GM19238 (cell line): Measurements from ENCODE around the gene CPS1.

Source experiments
- DNase-seq: peaks from one replicate; pipeline ENCODE4 v3.0.0; 2011; ENCODE audit warnings: low spot score; ENCODE audit not compliant: insufficient read length

CPS1 gene

GRCh38 chr2:210546424-210547208 is 9.8 kb upstream of the CPS1 start:
- DNase-seq, result no peak

DNA sequence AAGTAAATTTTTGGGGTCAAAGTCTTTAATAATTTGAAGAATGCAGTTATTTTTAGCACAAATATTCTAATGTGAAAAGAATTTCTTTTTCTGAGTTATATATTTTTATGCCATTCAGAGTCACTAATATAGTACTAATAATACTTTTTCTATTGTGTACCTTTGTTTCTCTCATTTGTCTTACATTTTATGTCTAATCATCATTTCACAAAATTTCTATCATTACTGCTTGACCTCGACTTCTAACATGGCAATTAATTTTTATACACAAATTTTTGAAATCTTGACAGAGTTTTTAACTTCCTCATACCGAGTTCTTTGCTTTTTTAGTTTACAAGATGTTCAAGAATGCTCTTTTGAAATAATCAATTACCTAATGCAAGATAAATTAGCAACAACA is 8.4 kb upstream of the CPS1 start:
- DNase-seq, result no peak

- no peak for DNase-seq
Measured at GRCh38 chr2:210548878-210549384, 7.5 kb upstream of the CPS1 start.

DNA sequence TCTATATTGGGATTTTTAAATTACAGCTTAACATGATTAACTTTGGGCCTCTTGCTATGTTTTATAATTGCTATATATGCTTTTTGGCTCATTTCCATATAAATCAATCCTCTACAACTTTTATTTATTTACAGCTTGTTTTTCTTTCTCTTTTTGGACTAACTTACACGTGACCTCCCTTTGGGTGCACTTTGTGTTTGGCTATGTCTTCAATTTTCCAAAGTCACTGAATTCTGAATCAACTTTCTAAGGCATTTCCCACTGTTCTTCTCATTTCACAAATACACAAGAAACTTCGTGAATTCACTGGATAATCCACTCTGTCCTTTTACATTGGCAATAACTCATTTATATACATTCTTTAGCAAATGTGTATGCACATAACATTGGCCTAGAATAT is 5.4 kb upstream of the CPS1 start:
- DNase-seq, result no peak

- DNase-seq, result no peak
Measured at GRCh38 chr2:210553373-210553772, 3.0 kb upstream of the CPS1 start.

DNA sequence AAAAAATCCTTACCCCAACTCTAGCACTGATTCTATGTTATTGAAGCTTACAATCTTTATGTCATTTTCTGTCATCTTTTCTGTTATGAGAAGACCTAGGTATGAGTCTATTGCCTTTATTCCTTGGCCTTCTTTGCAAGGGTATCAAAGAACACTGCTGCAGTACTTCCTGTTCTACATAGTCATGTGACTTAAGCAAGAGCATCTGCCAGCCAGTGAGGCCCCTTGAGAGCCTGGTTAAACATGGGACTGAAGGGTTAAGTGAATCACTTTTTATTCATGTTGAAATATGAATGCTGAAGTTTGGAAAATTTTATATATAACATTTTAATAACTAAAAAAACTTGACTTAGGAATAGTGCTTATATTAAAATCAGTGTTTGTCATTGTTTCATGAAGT is 844 bp upstream of the CPS1 start:
- DNase-seq, result no peak

- DNase-seq, result no peak
Measured at GRCh38 chr2:210557721-210558120, 1.3 kb downstream of the CPS1 start.

DNA sequence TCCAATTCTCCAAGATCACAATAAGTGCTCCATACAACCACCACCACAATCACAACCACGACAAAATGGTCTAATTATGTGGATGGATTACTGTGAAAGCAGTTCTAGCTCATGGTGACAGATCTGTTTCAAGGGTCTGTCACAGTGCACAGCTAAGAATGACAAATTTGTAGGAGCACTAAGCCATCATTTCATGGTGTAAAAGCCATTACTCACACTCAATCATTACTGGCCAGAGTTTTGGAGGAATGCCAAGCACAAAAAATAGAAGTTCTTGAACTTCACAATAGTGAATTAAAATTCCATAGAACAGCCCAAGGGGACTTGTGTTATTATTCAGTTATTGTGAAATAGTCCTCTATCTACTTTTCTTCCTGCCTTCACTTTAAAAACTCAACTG is 2.3 kb downstream of the CPS1 start:
- no peak for DNase-seq

GRCh38 chr2:210559182-210559581 is 2.8 kb downstream of the CPS1 start:
- DNase-seq, result no peak

DNA sequence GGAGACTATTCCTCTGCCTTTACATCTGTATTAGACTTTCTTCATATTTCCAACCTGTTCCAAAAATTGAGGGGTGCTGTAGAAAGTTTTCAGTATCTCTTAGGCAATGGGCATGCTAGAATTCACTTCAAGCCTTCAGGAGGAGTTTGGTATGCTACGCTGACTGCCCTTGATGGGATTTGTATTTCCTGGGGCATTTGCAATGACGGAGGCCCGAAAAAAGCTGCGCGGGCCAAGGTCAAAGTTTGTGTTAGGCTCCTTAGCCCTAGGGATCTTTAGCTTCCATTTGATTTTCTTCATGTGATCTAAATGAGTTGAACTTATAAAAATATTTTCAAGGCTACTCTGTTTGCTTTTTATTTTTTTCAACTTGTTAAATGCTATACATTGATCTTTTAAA is 5.1 kb downstream of the CPS1 start:
- DNase-seq, result no peak

DNA sequence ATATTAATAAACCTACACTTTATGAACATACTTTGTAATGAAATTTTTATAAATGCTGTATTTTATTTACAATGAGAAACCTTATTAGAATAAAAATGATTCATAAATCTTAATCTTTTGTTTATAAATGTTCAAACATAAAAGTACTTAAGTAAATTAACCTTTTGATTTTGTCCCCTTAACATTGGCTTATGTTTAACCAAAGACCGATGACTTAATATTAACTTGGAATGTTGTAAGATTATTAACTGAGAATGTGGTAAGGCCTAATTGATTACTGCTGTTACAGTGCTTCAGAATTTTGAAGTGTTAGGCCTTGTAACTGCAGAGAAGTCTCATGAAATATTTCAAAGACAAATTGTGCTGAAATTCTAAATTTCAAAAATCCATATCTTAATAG is 5.7 kb downstream of the CPS1 start:
- no peak for DNase-seq

DNA sequence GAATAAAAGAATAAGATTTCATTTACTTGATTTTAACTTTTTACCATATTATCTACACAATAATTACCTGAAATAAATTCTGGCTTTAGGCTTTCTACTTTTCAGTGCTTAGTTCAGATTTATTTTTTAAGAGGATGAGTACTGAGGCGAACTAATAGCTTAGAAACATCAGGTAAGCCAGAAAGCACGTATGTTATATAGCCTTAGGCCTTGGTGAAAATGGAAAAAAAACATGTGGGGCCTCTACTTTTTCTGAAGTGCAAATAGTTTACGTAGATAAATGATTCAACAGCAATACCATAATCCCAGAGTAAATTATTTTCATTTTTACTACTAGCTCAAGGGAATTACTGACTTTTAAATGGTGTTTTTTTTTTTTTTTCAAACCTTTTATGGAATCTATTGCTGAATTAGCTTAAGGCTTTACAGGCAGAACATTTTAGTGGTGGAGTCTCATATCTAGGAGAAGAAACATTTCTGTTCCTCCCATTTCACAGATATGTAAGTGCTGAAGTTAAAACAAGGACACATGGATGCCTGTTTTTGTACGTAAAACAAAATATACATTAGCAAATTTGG is 6.2 kb downstream of the CPS1 start:
- no peak for DNase-seq

GRCh38 chr2:210567279-210567678 is 10.9 kb downstream of the CPS1 start:
- DNase-seq, result no peak

- DNase-seq, result no peak
Measured at GRCh38 chr2:210568108-210568507, 11.7 kb downstream of the CPS1 start.

GRCh38 chr2:210577263-210578071 is 21.1 kb downstream of the CPS1 start:
- peak; percentile 5 for DNase-seq

DNA sequence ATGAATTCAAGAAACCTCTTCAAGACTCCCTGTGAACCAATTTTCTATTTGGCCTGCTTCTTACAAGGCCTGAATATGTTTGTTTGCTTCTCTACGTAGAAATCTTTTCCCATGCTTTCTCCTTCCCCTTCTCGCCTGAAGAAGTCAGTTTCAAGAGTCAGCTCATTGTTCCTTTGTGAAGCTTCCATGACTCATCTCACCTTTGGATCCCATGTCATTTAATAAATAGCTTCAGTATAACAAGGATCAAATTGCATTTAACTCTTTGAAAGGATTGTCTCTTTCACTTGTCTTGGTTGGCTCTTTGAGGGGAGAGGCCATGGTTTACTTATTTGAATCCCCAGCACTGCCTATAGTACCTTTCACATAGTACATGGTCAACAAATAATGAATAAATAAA is 28.4 kb downstream of the CPS1 start:
- DNase-seq, result no peak

- DNase-seq, result no peak
Measured at GRCh38 chr2:210586381-210586780, 30.0 kb downstream of the CPS1 start.

DNA sequence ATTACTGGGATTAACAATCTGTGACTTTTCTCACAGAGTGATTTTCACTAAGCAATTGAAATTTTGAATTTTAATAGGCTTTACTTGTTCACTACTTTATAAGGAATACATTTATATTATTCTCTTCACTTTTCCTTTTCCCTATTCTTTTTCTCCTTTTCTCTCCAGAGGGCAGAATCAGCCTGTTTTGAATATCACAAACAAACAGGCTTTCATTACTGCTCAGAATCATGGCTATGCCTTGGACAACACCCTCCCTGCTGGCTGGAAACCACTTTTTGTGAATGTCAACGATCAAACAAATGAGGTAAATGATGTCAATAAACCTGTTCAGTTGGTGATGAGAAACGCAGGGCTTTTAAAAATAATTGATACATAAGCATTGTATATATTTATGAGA is 35.3 kb downstream of the CPS1 start:
- no peak for DNase-seq

DNA sequence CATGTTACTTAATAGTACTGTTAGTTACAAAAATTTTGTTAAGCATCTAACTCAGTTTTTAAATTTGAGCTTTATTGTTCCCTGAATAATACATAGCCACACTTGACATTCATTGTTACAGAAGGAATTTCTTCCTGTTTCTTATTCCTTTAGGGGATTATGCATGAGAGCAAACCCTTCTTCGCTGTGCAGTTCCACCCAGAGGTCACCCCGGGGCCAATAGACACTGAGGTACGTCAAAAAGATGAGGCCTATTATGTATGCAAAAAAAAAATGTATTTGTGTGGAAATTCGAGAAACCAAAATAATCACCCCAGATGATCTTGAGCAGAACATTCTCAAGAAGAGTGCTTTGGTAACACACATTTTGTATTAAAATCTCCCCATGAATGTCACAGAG is 36.3 kb downstream of the CPS1 start:
- no peak for DNase-seq

DNA sequence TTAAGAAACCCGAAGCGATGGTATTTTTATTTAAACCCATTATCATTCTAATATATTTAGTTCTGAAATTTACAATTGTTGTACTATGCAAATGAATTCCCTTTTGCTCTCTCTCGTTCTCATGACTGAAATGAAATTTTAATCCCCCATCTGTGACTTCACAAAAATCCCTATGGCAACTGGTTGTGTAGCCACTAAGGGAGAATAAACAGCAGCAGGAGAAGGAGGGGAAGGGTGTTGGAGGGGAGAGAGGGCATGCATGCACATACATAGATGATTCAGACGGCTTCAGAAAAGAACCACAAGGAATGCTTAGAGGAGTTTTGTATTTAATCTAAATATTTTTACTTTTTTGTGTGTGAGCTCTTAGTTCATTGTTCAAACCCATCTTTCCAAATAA is 36.8 kb downstream of the CPS1 start:
- no peak for DNase-seq

GRCh38 chr2:210598219-210598618 is 41.8 kb downstream of the CPS1 start:
- no peak for DNase-seq

DNA sequence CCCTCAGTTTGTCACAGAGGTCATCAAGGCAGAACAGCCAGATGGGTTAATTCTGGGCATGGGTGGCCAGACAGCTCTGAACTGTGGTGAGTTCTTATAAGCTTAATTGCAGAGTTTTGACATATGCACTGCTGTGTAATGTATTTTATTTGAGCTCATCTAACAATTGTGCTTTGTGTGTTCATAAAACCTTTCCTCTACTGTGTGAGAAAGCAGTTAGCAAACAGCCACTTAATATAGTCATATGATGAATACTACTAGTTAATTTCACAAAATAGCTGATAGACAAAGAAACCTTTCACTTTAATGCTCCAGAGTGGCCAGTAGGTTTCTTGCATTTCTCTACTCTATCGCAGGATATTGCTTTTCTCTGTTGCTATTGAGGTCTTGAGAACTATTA is 43.1 kb downstream of the CPS1 start:
- no peak for DNase-seq
